Activated CD4-positive, alpha-beta T cell treated with anti-CD3 and anti-CD28 coated beads for 4 hours (primary cell): ENCODE measurements around the gene LAPTM4A.

ENCODE experiments used
- DNase-seq, 2 donors: peaks; one replicate each; pipeline ENCODE4 v3.0.0-alpha.2; 2020

LAPTM4A gene

DNA sequence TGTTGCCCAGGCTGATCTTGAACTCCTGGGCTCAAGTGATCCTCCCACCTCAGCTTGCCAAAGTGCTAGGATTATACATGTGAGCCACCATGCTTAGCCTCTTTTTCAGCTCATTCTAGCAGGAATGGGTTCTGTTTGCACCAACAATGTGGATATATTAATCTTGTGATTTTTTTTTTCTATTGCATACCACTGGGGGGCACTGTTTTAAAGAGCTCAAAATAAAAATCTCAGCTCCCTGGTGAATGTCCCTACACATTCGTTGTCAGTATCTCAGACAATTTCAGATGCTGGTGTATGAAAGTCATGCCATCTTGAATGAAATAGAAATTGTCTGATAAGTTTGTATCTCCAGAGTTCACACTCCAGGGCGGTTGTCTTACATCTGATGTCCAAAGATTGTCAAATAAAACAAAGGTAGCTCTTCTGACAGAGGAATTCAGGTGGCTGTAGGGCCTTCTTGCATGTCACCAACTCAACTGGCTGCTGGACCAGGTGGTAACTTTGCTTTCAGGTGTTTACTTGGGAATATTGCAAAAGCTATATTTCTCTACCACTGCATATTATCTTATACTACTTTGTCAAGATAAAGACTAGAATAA lies 35.8 kb downstream of the LAPTM4A start:
- peak in 1 of 2 donors; percentile 15 for DNase-seq

DNA sequence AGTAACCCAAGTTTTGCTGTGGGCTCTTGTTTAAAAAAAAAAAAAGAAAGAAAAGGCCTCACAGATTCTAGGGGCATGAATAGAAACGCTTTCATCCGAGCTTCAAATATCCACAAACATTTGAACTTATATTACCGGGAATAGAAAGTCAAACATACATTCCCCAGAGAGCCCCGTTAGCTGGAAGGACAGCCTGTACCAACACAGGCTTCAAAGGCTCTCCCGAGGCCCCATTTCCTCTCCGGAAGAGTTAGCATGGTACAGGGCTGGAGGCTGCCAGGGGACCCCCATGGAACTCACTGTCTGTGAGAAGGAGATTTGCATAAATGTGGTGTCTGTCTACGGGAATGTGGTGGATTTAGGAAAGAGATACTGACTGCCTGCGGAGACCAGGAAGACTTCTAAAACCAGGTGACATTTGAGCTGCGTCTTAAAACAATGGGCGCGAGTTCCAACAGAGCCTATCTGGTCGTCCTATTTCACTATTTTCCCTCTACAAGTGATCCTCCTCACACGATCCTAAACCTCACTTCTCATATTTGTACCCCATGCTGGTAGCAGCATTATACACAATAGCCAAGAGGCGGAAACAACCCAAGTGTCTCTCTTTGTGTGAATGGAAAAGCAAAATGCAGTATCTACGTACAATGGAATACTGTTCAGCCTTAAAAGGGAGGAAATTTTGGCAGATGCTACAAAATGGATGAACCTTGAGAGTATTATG lies 38.1 kb downstream of the LAPTM4A start:
- DNase-seq, result no peak

DNA sequence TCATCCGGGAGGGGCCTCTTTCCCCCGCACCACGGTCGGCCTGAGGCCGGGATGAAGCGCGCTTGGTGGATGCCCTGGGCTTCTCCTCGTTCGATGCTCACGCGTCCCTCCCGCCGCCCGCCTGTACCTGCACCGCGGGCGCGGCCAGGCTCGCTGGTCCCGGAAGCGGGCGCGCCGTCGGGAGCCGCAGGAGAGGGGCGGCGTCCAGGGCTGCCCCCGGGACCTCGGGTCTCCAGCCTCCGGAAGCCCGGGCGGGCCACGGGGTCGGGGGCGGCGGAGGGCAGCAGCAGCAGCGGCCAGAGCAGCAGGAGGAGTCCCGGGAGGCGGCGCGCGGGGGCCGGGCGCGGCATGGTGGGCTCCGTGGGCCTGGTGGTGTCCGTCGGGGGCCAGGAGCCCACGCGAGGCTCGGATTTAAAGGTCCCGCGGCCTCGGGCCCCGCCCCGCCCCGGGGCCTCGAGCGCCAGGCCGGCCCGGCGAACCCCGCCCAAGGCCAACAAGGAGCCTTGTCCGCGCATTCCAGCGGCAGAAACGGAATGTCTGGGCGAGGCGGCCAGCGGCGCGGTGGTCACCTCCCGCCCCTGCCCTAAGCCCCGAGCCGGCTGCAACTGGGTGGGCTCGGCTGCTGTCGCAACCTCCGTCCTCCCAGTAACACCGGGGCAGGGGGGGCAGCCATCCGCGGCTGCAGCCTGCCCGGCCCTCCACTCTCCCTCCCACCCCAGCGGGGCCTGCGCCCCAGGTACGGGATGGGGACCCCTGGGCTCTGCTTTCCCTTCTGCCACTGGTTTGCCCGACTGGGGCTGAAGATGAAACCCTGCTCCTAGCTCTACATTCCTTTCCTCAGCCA lies 38.9 kb downstream of the LAPTM4A start, which contains the start of gene MATN3:
Gene MATN3 (minus strand): TSS at position 387 of the 844 bp plus-strand sequence. CDS start 37 bp downstream, at position 350.
- no peak for DNase-seq

DNA sequence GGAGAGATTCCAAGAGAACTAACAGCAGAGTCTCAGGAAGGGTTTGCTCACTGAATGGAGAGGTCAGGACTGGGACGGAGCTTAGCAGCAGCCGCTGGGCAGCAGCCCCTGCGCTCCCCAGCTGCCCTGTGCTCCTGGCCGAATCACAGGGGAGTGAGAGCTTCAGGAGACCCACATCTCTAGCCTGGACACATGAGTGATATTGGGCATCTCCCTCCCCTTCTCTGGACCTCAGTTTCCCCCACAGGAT lies 39.5 kb downstream of the LAPTM4A start:
- no peak for DNase-seq

DNA sequence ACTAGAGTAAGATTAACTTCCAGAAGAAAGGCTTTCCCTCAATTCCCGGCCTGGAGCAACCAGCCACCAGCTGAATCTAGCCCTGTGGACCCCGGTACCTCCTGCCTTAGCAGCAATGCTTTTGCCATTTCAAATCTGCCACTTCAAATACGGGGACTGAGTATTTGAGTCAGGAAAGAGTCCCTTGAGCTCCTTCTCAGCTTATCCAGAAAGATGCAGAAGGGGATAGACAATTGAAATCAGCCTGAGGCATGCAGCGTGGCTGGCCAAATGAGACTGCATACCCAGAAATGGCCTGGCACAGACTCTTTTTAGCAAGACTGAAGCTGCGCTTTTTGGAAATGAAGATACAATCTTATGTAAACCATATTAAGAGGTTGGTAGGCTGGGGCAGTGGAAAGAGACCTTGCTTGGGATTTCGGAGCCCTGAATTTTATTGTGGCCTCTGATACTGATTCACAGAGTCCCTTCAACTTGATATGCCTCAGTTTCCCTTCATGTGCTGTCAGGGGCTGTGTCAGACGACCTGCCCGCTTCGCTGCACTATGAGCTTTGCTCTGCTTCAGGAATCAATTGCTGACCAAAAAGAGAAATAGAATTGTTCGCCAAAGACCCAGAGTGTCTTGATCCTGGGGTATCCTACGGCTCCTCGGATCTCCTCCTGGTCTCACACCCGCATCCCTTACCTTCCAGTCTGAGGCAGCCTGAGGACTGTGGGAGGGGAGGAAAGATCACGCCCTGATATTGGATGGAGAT lies 40.0 kb downstream of the LAPTM4A start:
- DNase-seq, result no peak

- DNase-seq, result no peak
Observed at GRCh38 chr2:20008703-20009102, 42.7 kb downstream of the LAPTM4A start.

DNA sequence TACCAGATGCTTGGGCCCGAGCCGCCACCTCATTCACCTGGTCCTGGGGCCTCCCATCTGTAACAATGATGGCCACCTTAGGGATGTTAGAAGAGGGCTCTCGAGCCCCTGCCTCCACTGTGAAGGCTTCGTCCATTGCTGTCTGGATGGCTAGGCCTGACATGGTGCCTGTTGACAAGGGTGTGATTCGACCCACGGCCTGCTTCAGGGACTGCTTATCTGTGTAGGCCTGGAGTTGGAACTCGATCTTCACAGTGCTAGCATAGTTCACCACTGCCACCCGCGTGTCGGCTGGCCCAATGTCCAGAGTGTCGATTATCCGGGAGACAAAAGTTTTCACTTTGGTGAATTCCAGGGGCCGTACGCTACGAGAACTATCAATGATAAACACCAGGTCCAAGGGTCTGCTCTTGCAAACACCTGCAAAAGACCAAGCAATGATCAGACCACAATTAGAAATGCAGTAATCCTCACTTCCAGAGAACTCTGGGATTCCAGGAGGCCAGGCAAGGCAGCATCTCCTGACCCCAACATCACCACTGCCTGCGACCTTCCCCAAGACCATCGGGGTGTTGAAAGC lies 45.4 kb downstream of the LAPTM4A start:
- no peak for DNase-seq

GRCh38 chr2:20005067-20005627 lies 46.3 kb downstream of the LAPTM4A start:
- DNase-seq, result no peak

DNA sequence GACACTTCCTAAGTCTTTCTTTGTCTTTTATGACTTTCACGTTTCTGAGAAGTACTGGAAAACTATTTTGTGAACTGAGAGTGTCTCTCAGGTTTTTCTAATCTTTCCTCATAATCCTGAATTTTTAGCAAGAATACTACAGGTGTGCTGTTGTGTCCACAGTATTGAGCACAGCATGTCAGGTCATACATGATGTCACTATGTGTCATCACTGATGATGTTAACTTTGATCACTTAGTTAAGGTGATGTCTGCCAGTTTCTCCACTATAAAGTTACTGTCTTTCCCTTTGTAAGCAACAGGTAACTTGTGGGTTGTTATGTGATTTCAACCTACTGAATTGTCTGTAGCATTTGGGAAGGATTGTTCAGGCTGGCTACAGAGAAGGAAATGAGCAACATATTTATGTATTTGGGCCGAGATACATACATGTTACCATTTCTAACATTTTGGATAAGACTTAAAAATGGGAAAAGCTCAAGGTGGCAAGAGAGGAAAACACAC lies 50.0 kb downstream of the LAPTM4A start:
- DNase-seq, result no peak

GRCh38 chr2:19993731-19994130 lies 57.7 kb downstream of the LAPTM4A start:
- no peak for DNase-seq

DNA sequence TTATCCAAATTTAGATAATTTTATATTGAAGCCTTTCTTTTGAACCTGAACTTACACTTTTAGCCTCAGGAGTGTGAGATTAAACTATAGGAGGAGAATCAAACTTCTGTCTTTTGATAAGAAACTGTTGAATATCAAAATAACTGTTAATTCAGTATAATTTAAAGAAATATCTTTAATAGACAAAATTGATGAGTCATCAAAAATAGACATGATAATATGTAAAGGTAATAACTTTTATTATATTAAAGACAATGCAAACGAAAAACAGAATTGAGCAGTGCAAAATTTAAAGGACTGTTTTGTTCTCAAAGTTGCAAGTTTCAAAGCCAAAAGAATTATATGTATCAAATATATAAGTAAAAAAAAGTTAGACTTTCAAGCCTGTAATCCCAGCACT lies 59.5 kb downstream of the LAPTM4A start:
- no peak for DNase-seq

GRCh38 chr2:19990416-19990728 lies 61.1 kb downstream of the LAPTM4A start:
- DNase-seq, result no peak

DNA sequence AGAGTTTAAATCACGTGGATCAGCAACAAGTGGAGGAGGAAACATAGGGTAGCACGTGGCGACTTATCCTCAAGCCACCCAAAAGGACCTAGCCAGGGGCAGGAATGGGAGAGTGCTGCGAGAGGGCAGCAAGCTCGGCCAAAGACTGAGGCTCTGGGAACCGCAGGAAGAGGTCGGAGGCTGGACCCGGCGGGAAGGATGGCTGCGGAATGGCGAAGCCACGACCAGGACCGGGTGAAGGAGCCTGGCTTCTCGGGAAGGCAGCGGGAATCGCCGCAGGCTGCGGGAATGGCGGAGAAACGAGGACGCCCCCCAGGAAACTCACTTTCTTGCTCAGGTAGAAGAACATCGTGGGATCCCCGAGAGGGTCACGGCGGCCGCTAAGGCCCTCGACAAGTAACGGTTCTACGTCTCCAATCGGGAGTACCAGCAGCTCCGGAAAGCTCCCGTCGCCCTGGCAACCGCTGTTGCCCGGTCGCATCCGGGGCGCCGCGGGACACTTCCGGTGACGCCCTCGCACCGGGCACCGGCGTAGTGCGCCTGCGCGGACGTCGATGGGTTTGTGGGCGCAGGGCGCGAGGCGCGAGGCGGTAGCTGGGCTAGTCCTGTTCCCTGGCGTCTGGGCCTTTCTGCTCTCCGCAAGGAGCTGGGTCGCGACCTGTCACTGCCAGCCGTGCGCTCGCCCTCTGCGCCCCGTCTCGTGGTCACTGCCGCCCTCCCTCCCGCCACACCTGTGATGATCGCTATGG lies 61.6 kb downstream of the LAPTM4A start, which contains the start of gene WDR35:
Gene WDR35 (minus strand): TSS at position 439 of the 749 bp plus-strand sequence. CDS start 90 bp downstream, at position 349.
- DNase-seq, result peak; percentile 89

- no peak for DNase-seq
Observed at GRCh38 chr2:19989342-19989666, 62.1 kb downstream of the LAPTM4A start.

DNA sequence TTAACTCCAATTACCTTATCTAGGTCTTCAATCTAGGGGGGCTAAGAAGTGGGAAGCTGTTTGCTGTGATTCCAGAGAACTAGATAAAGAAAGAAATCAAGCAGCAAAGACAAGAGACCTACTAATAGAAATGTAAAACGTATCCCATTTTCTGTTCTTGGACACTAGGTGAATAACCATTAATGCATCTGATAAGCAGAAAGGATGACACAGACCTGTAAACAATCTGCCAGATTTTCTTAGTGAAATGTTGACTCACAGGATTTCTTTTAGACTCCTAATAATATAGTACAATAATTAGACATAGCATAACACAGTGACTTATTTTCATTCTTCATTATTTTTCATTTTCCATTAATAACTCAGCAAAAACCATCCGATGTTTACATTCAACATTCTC lies 62.8 kb downstream of the LAPTM4A start:
- DNase-seq, result no peak

- no peak for DNase-seq
Observed at GRCh38 chr2:19987936-19988335, 63.5 kb downstream of the LAPTM4A start.
